Activated naive CD4-positive, alpha-beta T cell (primary cell): ENCODE measurements around the gene ZDHHC23.
A peak's percentile ranks its signal among the peaks of the same experiment; 100 is the strongest.

Experiments
- DNase-seq, 4 experiments: peaks; one replicate each; lab custom pipeline; 2025; lab: John Stamatoyannopoulos, UW

ZDHHC23 gene

GRCh38 chr3:113947372-113948014 lies at the start of gene ZDHHC23:
Gene ZDHHC23 (plus strand): TSS chr3:113948013. CDS start chr3:113948803, 790 bp downstream.
- peak; percentile 10 to 53 (median 22) for DNase-seq

GRCh38 chr3:113898892-113899291 lies 48.9 kb upstream of the ZDHHC23 start:
- DNase-seq: no peak

- DNase-seq: no peak
These were observed 41.2 kb upstream of the ZDHHC23 start for GRCh38 chr3:113906568-113907140.

- no peak for DNase-seq
These were observed 39.7 kb upstream of the ZDHHC23 start for GRCh38 chr3:113908133-113908532.

GRCh38 chr3:113910966-113911365 lies 36.8 kb upstream of the ZDHHC23 start:
- no peak for DNase-seq

- no peak for DNase-seq
These were observed 35.1 kb upstream of the ZDHHC23 start for GRCh38 chr3:113912552-113913236.

- no peak for DNase-seq
These were observed 33.2 kb upstream of the ZDHHC23 start for GRCh38 chr3:113914646-113915045.

- no peak for DNase-seq
These were observed 20.3 kb upstream of the ZDHHC23 start for GRCh38 chr3:113927556-113927955.

- no peak for DNase-seq
These were observed 982 bp upstream of the ZDHHC23 start for GRCh38 chr3:113946831-113947230.

- DNase-seq: peak in 2 of 4 experiments; percentile 1 to 33
These were observed 453 bp downstream of the ZDHHC23 start for GRCh38 chr3:113948015-113948917.

- no peak for DNase-seq
These were observed 5.1 kb downstream of the ZDHHC23 start for GRCh38 chr3:113952921-113953320.

GRCh38 chr3:113953677-113954076 lies 5.9 kb downstream of the ZDHHC23 start:
- DNase-seq: no peak

- DNase-seq: no peak
These were observed 6.4 kb downstream of the ZDHHC23 start for GRCh38 chr3:113954091-113954685.

- no peak for DNase-seq
These were observed 16.1 kb downstream of the ZDHHC23 start for GRCh38 chr3:113963879-113964278.

GRCh38 chr3:113966172-113966571 lies 18.4 kb downstream of the ZDHHC23 start:
- no peak for DNase-seq

GRCh38 chr3:113968986-113969385 lies 21.2 kb downstream of the ZDHHC23 start:
- DNase-seq: no peak

- no peak for DNase-seq
These were observed 30.0 kb downstream of the ZDHHC23 start for GRCh38 chr3:113977822-113978221.

- no peak for DNase-seq
These were observed 32.1 kb downstream of the ZDHHC23 start for GRCh38 chr3:113979916-113980315.

- no peak for DNase-seq
These were observed 34.0 kb downstream of the ZDHHC23 start for GRCh38 chr3:113981803-113982202.

GRCh38 chr3:113983544-113983943 lies 35.7 kb downstream of the ZDHHC23 start:
- no peak for DNase-seq

- no peak for DNase-seq
These were observed 37.7 kb downstream of the ZDHHC23 start for GRCh38 chr3:113985541-113985940.

GRCh38 chr3:114005481-114005880 lies 57.7 kb downstream of the ZDHHC23 start:
- no peak for DNase-seq
